Measurements from ENCODE around the gene GSTO2.

Gene GSTO2

DNA sequence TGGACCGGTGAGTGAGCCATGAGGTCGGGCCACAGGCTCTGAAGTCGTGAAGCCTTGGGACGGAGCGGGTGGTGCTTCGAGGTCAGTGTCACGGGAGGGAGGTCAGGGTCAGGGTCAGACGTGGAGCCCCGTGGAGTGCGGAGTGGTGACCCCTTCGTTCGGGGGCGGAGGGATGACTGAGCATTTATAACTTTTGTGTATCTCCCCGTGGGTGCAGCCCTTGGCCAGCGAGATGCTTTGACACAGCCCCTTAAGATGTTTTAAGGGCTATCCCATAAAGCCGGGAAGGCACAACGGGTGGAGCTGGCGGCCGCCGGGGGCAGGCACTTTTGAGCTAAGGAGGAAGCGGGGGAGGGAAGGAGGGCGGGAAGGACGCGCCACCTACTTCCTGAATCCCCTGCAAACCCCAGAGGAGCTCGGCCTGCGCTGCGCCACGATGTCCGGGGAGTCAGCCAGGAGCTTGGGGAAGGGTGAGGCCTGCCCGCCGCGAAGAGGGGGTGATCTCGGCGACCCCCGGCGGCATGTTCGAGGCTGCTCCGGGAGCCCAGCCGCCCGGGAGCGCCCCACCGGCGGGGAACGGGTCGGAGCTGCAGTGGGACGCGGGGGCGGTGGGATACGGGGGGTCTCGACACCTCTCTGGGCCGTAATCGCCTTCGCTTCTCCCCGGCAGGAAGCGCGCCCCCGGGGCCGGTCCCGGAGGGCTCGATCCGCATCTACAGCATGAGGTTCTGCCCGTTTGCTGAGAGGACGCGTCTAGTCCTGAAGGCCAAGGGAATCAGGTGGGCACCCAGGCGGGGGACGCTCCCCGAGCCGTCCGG lies 14.3 kb upstream of the GSTO2 start, which contains the start of gene GSTO1:
TSS of gene GSTO1 (plus strand) at position 400 of the 818 bp plus-strand sequence. CDS start at position 437, 37 bp downstream.
- peak within 1 kb of the TSS; percentile 96 for H3K27ac ChIP-seq

DNA sequence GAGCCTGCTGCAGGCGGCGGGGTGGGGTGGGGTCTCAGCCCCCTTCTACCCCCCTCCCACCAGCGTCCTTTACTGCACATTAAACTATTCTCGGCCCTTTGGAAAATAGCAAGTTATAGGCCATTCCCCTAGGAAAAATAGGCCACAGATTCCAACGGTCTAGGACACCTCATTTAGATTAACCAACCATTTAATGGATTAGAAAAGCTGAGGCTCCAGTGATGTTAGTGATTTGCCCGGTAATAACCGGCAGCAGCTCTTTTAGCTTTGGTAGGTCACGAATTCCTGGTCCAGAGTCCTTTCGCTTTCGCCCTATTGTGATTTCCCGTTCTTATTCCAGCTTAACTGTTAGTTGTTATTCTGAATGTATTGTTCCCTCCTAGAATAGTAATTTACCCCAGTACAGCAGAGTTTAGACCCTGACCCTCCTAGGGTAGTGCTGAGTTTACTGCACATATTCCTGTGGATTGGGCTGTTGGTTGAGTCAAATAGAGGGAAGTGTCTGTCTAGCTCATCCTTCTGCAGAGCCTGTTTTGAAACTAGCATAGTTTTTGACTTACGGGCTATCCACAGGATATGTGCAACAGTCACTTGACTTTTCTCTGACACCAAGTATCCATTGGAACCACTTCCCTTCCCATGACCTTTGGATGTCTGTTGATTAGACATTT lies 13.5 kb upstream of the GSTO2 start:
- TF ChIP-seq, protein P1, sequence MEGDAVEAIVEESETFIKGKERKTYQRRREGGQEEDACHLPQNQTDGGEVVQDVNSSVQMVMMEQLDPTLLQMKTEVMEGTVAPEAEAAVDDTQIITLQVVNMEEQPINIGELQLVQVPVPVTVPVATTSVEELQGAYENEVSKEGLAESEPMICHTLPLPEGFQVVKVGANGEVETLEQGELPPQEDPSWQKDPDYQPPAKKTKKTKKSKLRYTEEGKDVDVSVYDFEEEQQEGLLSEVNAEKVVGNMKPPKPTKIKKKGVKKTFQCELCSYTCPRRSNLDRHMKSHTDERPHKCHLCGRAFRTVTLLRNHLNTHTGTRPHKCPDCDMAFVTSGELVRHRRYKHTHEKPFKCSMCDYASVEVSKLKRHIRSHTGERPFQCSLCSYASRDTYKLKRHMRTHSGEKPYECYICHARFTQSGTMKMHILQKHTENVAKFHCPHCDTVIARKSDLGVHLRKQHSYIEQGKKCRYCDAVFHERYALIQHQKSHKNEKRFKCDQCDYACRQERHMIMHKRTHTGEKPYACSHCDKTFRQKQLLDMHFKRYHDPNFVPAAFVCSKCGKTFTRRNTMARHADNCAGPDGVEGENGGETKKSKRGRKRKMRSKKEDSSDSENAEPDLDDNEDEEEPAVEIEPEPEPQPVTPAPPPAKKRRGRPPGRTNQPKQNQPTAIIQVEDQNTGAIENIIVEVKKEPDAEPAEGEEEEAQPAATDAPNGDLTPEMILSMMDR (conservative IDR thresholded peaks at IDR 0.05) = no peak
- H3K27ac ChIP-seq = peak overlapping the region; percentile 96

More for the DNA sequence above, 14.3 kb upstream of the GSTO2 start, which contains the start of gene GSTO1:
- TF ChIP-seq, protein P1 (conservative IDR thresholded peaks at IDR 0.05) = 0 out of 2 replicates have a peak, but pooled peaks have one; percentile 6

DNA sequence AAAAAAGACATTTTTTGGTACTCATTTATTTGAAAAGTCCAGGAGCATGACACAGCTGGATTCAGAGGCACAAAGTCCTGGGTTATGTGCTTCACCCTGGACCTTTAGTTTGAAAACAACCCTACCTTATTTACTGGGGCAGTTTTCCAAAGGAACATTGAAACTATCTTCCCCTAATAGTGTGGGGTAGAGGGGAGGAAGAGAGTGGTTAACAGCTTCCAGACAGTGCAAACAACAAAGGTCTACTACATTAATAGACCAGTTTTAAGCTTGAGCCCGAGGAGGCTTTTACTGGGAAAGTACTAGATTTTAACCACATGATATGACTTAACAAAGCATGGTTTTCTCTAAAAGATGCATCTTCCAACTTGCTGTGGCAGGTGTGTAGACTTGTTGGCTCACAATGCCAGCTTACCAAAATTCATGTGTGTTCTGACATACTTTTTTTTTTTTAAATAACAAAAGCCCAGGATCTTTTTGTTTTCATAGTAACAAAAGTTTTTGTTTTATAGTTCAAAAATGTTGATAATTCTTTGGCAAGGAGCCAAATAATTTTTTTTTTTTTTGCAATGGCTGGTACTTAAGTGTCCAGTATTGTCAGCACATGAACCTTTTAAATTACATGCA lies 12.5 kb upstream of the GSTO2 start:
- peak overlapping the region; percentile 96 for H3K27ac ChIP-seq

DNA sequence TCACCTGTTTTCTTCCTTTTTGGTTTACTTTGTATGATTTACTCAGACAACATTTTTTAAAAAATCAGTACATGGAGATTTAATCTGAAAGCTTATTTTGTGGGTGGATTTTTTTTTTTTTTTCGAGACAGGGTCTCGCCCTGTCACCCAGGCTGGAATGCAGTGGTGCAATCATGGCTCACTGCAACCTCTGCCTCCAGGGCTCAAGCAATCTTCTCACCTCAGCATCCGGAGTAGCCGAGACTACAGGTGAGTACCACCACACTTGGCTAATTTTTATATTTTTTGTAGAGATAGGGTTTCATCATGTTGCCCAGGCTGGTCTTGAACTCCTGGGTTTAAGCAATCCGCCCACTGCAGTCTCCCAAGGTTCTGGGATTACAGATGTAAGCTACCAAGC lies 11.7 kb upstream of the GSTO2 start:
- H3K27ac ChIP-seq = peak overlapping the region; percentile 96
- TF ChIP-seq, protein P1 (conservative IDR thresholded peaks at IDR 0.05) = no peak

More for the DNA sequence above, 12.5 kb upstream of the GSTO2 start:
- TF ChIP-seq, protein P1 (conservative IDR thresholded peaks at IDR 0.05) = no peak

DNA sequence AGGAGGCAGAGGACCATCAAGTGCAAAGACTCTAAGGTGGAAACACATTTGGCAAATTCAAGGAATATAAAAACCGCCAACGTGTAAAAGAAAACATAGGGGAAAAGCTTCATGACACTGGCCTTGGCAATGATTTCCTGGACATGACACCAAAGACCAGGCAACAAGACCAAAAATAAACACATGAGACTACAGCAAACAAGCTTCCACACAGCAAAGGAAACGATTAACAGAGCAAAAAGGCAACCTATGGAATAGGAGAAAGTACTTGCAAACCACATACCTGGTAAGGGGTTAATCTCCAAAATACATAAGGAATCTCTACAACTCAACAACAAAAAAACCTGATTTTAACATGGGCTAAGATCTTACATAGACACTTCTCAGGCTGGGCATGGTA lies 10.8 kb upstream of the GSTO2 start:
- TF ChIP-seq, protein P1 (conservative IDR thresholded peaks at IDR 0.05) = no peak
- no peak overlapping the region for H3K27ac ChIP-seq

DNA sequence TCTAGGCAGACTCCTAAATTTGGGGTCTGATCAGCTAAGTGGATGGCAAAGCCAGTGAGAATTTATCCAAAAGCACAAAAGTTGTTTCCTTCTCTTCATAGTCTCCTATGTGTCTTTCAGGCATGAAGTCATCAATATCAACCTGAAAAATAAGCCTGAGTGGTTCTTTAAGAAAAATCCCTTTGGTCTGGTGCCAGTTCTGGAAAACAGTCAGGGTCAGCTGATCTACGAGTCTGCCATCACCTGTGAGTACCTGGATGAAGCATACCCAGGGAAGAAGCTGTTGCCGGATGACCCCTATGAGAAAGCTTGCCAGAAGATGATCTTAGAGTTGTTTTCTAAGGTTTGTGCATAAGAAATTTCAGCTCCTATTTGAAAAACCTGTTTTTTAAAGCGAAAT lies 9.5 kb upstream of the GSTO2 start:
- TF ChIP-seq, protein P1 (conservative IDR thresholded peaks at IDR 0.05) = no peak
- no peak overlapping the region for H3K27ac ChIP-seq

All from VCaP (cell line).